ENCODE measurements around the gene SEMA6A. TPM values are rescaled to one million over a fixed set of nuclear protein-coding genes. Genes with fewer than 3 reads are reported as not detected.

SEMA6A gene
- polyA plus RNA-seq, 1 donor (not counting 4 experiments of a cell fraction or from before 2014, with no cell fraction given): 0.68 TPM

- Histone ChIP-seq H3K4me2 (ENCODE audit: control insufficient read depth, extremely low read depth, insufficient read depth, low read depth, low read length) (peak overlapping the region; percentile 100), H3K27ac (ENCODE audit: control insufficient read depth, insufficient read depth, low read length) (peak overlapping the region; percentile 60), H3K4me1 (ENCODE audit: control insufficient read depth, extremely low read depth, insufficient read depth, low read length) (peaks cover 11% of the 10 kb centered on the region), H3K4me3 (ENCODE audit: control insufficient read depth in 2 of 3, extremely low read depth in 1 of 3, insufficient read depth in 2 of 3, low read depth in 1 of 3, low read length in 3 of 3) (peak overlapping the region; percentile 44 to 85 (median 82)), H2AFZ (ENCODE audit: control insufficient read depth, low read length) (peak overlapping the region; percentile 90), H3K9me3 (ENCODE audit: control insufficient read depth, low read depth, low read length) (no peaks in the 10 kb centered on the region), H3K79me2 (ENCODE audit: control insufficient read depth, insufficient read depth, low read length) (no peaks in the 10 kb centered on the region), H3K27me3 (ENCODE audit: control insufficient read depth, extremely low read depth, insufficient read depth, low read length) (peaks cover 29% of the 10 kb centered on the region), H4K20me1 (ENCODE audit: control insufficient read depth, extremely low read depth, insufficient read depth, low read length) (no peaks in the 10 kb centered on the region), H3K9ac (ENCODE audit: control insufficient read depth, extremely low read depth, insufficient read depth, low read length) (peak overlapping the region; percentile 76), H3K9me1 (ENCODE audit: control insufficient read depth, extremely low read depth, insufficient read depth, low read length) (no peaks in the 10 kb centered on the region), H3K36me3 (ENCODE audit: control insufficient read depth in 2 of 2, extremely low read depth in 1 of 2, insufficient read depth in 2 of 2, low read length in 2 of 2) (no peaks in the 10 kb centered on the region)
- DNase-seq (ENCODE audit: low read depth, low spot score): peak; percentile 25
- dilution Hi-C loops (cut with MboI; ENCODE audit: extremely low pct_ligation_motif_present, low sequenced_read_pairs): no loop called here
- TF ChIP-seq CTCF (optimal IDR thresholded peaks at IDR 0.05 in 1 of 3, IDR thresholded peaks at IDR 0.05 in 1 of 3, conservative IDR thresholded peaks at IDR 0.05 in 1 of 3; ENCODE audit: extremely low read depth in 1 of 3, insufficient read depth in 2 of 3, low read length in 3 of 3) (no peak), EZH2 (IDR thresholded peaks at IDR 0.05; ENCODE audit: low read length) (no peak)
- peak; percentile 68 for FAIRE-seq
Measured at GRCh38 chr5:116575326-116576052, 866 bp upstream of the SEMA6A start.

GRCh38 chr5:116573702-116574366 is 789 bp downstream of the SEMA6A start:
- Histone ChIP-seq H3K4me2 (ENCODE audit: control insufficient read depth, extremely low read depth, insufficient read depth, low read depth, low read length) (peak overlapping the region; percentile 100), H3K27ac (ENCODE audit: control insufficient read depth, insufficient read depth, low read length) (no peak overlapping the region), H3K4me3 (ENCODE audit: control insufficient read depth in 2 of 3, extremely low read depth in 1 of 3, insufficient read depth in 2 of 3, low read depth in 1 of 3, low read length in 3 of 3) (peak overlapping the region; percentile 44 to 82 (median 66)), H3K4me1 (ENCODE audit: control insufficient read depth, extremely low read depth, insufficient read depth, low read length) (peaks cover 11% of the 10 kb centered on the region), H3K9ac (ENCODE audit: control insufficient read depth, extremely low read depth, insufficient read depth, low read length) (no peak overlapping the region), H3K27me3 (ENCODE audit: control insufficient read depth, extremely low read depth, insufficient read depth, low read length) (peaks cover 45% of the 10 kb centered on the region), H2AFZ (ENCODE audit: control insufficient read depth, low read length) (peak overlapping the region; percentile 40), H4K20me1 (ENCODE audit: control insufficient read depth, extremely low read depth, insufficient read depth, low read length) (no peaks in the 10 kb centered on the region), H3K9me1 (ENCODE audit: control insufficient read depth, extremely low read depth, insufficient read depth, low read length) (no peaks in the 10 kb centered on the region), H3K36me3 (ENCODE audit: control insufficient read depth in 2 of 2, extremely low read depth in 1 of 2, insufficient read depth in 2 of 2, low read length in 2 of 2) (no peaks in the 10 kb centered on the region), H3K79me2 (ENCODE audit: control insufficient read depth, insufficient read depth, low read length) (no peaks in the 10 kb centered on the region), H3K9me3 (ENCODE audit: control insufficient read depth, low read depth, low read length) (no peaks in the 10 kb centered on the region)
- dilution Hi-C loops (cut with MboI; ENCODE audit: extremely low pct_ligation_motif_present, low sequenced_read_pairs): no loop called here
- peak; percentile 39 for TF ChIP-seq EZH2 (IDR thresholded peaks at IDR 0.05; ENCODE audit: low read length)
- no peak for TF ChIP-seq CTCF (optimal IDR thresholded peaks at IDR 0.05 in 1 of 3, IDR thresholded peaks at IDR 0.05 in 1 of 3, conservative IDR thresholded peaks at IDR 0.05 in 1 of 3; ENCODE audit: extremely low read depth in 1 of 3, insufficient read depth in 2 of 3, low read length in 3 of 3)
- DNase-seq (ENCODE audit: low read depth, low spot score): no peak
- no peak for FAIRE-seq
